GM13977 (cell line): ENCODE results near the gene GSTA4.

Source experiments
- DNase-seq: peaks from one replicate; pipeline ENCODE4 v3.0.0; 2012; ENCODE audit warnings: low spot score
- CTCF ChIP-seq: IDR thresholded peaks from 2 replicates; pipeline ENCODE4 v1.5.1; 2012; ENCODE audit warnings: mild to moderate bottlenecking, control low read depth; ENCODE audit not compliant: insufficient read depth; ENCODE audit errors: extremely low read depth, missing control alignments
- in situ Hi-C: fragments of 300-500 bp; cut with MboI; formaldehyde crosslinking; loops from one replicate; pipeline ENCODE4 v1.12.0; 2022; ENCODE audit warnings: low sequenced_read_pairs, low pct_unique_long_range_greater_than_20kb, mixed read lengths, inconsistent platforms; ENCODE audit not compliant: unreplicated experiment

Gene GSTA4

GRCh38 chr6:52933778-52934177 is 61.3 kb downstream of the GSTA4 start:
- no peak for DNase-seq
- no peak for TF ChIP-seq CTCF
- in situ Hi-C loops: no loop called here

- in situ Hi-C loops: no loop called here
- no peak for DNase-seq
- no peak for TF ChIP-seq CTCF
Observed at GRCh38 chr6:52931351-52931750, 63.7 kb downstream of the GSTA4 start.

- DNase-seq: no peak
- in situ Hi-C loops: no loop called here
Observed at GRCh38 chr6:52929321-52930164, 65.5 kb downstream of the GSTA4 start.

More at GRCh38 chr6:52929321-52930164, 65.5 kb downstream of the GSTA4 start:
- no peak for TF ChIP-seq CTCF
